Spleen (tissue), 7 donors: ENCODE results near the gene ATG7.

Experiments
- POLR2A ChIP-seq, 3 donors: fragments of 450-650 bp; IDR thresholded peaks; one replicate each; pipeline ENCODE4 v1.5.1; 2017; ENCODE audit warnings: antibody characterized with exemption in 3 of 3, mild to moderate bottlenecking in 1 of 3
- POLR2AphosphoS5 ChIP-seq, 3 donors: sonication (generic); formaldehyde crosslinking; IDR thresholded peaks; one replicate each; pipeline ENCODE4 v1.5.1; 2017; ENCODE audit warnings: antibody characterized with exemption in 3 of 3
- TF ChIP-seq, protein P1 (sequence below), 11 experiments: fragments of 200-600 bp in 7 of 11; fragments of 450-650 bp in 4 of 11; sonication (generic) in 4 of 11; IDR thresholded peaks in 8 of 11; conservative IDR thresholded peaks in 3 of 11; 1 replicate in 7 of 11; 2 replicates in 4 of 11; pipeline versions ENCODE4 v1.4.0 to v1.8.0; 2016 to 2021; ENCODE audit warnings: antibody characterized with exemption in 11 of 11, inconsistent platforms in 4 of 11, mild to moderate bottlenecking in 1 of 11
- donor health status: DM: no; HTN: no; CAD: no; lungs with moderate emphysema.
- donor health status: DM: no; HTN: no; CAD: no.
- donor health status: DM: no; HTN: no; CAD: no.

DNA sequence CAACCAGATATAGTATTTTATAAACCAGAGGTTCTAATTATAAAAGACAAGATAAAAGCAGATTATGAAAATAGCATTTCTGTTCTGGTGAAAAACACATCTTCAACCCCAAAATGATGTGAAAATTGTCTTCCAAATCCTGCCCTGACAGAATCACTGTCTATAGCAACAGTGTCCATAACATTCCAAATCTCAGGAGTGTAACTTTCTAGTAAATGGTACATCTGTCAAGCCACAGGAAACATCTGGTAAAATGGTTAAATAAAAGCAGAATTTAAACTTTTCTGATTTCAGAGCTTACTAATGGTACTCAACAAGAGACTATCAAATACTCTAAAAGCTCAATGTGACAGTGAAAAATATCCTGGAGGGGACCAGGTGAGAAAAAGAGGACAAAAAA, 311.0 kb downstream of the ATG7 start:
- no peak for TF ChIP-seq POLR2A (IDR thresholded peaks at IDR 0.05)
- TF ChIP-seq, protein P1, sequence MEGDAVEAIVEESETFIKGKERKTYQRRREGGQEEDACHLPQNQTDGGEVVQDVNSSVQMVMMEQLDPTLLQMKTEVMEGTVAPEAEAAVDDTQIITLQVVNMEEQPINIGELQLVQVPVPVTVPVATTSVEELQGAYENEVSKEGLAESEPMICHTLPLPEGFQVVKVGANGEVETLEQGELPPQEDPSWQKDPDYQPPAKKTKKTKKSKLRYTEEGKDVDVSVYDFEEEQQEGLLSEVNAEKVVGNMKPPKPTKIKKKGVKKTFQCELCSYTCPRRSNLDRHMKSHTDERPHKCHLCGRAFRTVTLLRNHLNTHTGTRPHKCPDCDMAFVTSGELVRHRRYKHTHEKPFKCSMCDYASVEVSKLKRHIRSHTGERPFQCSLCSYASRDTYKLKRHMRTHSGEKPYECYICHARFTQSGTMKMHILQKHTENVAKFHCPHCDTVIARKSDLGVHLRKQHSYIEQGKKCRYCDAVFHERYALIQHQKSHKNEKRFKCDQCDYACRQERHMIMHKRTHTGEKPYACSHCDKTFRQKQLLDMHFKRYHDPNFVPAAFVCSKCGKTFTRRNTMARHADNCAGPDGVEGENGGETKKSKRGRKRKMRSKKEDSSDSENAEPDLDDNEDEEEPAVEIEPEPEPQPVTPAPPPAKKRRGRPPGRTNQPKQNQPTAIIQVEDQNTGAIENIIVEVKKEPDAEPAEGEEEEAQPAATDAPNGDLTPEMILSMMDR (IDR thresholded peaks at IDR 0.05 in 8 of 11, conservative IDR thresholded peaks at IDR 0.05 in 3 of 11): no peak
- no peak for TF ChIP-seq POLR2AphosphoS5 (IDR thresholded peaks at IDR 0.05)
